ENCODE data around the gene SPATC1L. TPM values are rescaled to one million over a fixed set of nuclear protein-coding genes. Genes with fewer than 3 reads are reported as not detected.

Gene SPATC1L
- total RNA-seq, 1 experiment from 2014 or later: 36.0 TPM

DNA sequence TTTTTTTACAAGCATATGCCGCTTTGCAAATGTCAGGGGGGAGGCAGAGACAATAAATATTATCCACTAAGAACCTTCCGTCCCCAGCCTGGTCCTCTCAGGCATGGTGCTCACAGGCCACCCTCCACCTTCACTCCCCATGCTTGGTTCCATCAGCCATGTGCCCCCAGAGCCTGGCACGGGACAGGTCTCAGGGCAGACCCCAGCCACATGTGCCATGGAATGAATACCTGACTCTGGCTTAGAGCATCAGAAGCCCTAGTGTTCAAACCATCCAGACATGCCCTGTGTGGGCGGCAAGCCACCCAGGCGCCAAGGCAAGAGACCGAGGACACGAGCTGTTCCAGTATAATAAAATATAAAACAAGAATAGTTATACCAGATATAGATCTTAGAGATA, 39.0 kb upstream of the SPATC1L start:
- TF ChIP-seq, protein P1, sequence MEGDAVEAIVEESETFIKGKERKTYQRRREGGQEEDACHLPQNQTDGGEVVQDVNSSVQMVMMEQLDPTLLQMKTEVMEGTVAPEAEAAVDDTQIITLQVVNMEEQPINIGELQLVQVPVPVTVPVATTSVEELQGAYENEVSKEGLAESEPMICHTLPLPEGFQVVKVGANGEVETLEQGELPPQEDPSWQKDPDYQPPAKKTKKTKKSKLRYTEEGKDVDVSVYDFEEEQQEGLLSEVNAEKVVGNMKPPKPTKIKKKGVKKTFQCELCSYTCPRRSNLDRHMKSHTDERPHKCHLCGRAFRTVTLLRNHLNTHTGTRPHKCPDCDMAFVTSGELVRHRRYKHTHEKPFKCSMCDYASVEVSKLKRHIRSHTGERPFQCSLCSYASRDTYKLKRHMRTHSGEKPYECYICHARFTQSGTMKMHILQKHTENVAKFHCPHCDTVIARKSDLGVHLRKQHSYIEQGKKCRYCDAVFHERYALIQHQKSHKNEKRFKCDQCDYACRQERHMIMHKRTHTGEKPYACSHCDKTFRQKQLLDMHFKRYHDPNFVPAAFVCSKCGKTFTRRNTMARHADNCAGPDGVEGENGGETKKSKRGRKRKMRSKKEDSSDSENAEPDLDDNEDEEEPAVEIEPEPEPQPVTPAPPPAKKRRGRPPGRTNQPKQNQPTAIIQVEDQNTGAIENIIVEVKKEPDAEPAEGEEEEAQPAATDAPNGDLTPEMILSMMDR (conservative IDR thresholded peaks at IDR 0.05): no peak
- no peaks in the 10 kb centered on the region for H3K23me2 ChIP-seq (ENCODE audit: insufficient read length, low read depth, low read length, poor library complexity, severe bottlenecking)
- no peak overlapping the region for H3K9ac ChIP-seq (ENCODE audit: extremely low read depth, insufficient read length, low read length)
- H4K20me1 ChIP-seq (ENCODE audit: control insufficient read depth, insufficient read depth, insufficient read length): peaks cover under 1% of the 10 kb centered on the region
- H2AFZ ChIP-seq (ENCODE audit: low read length): no peak overlapping the region
- H3K27ac ChIP-seq (ENCODE audit: insufficient read length, low read depth, low read length): no peak overlapping the region
- H3K9me3 Mint-ChIP-seq: peaks cover 11 to 13% of the 10 kb centered on the region in 2 experiments
- peaks cover 8% of the 10 kb centered on the region for H3K79me1 ChIP-seq (ENCODE audit: insufficient read depth, low read depth, low read length, poor library complexity, severe bottlenecking)
- no peak overlapping the region for H4K91ac ChIP-seq (ENCODE audit: insufficient read length, low read depth, low read length)
- H2BK12ac ChIP-seq (ENCODE audit: insufficient read length, low read depth, low read length): no peak overlapping the region
- peaks cover 38% of the 10 kb centered on the region for H3K79me2 ChIP-seq (ENCODE audit: insufficient read depth, low read length)
- H3K23ac ChIP-seq (ENCODE audit: insufficient read length, low read depth, low read length): no peak overlapping the region
- H2AK5ac ChIP-seq (ENCODE audit: insufficient read length, low read length): no peak overlapping the region
- no peak overlapping the region for H3K56ac ChIP-seq (ENCODE audit: insufficient read length, low read depth, low read length)
- no peak overlapping the region for H3K27ac Mint-ChIP-seq
- DNase-seq: no peak
- peaks cover 49 to 63% (median 55%) of the 10 kb centered on the region in 3 experiments for H3K36me3 Mint-ChIP-seq (ENCODE audit: insufficient read depth in 1 of 3, low read depth in 3 of 3)
- no peak overlapping the region for H3K4me3 Mint-ChIP-seq
- H3K9me3 ChIP-seq (ENCODE audit: control insufficient read depth, low read depth, low read length): no peaks in the 10 kb centered on the region
- H3K4me2 ChIP-seq (ENCODE audit: insufficient read depth, insufficient read length, low read length): no peak overlapping the region
- H3K27me3 ChIP-seq (ENCODE audit: insufficient read depth, low read length): no peaks in the 10 kb centered on the region
- H2BK5ac ChIP-seq (ENCODE audit: insufficient read length, low read length): no peak overlapping the region
- H2BK20ac ChIP-seq (ENCODE audit: low read depth, low read length, poor library complexity, severe bottlenecking): no peak overlapping the region
- H3K27me3 Mint-ChIP-seq (ENCODE audit: low read depth): no peaks in the 10 kb centered on the region; the same call in 1 of the 2 replicates
- H4K8ac ChIP-seq (replicated peaks; ENCODE audit: insufficient read length, low read depth, low read length): no peak overlapping the region
- H3K4ac ChIP-seq (ENCODE audit: low read depth, low read length): no peak overlapping the region
- H3K4me1 ChIP-seq (ENCODE audit: insufficient read depth, low read length): no peaks in the 10 kb centered on the region
- no CpG with 5 or more reads among the region's 7 CpGs for WGBS (ENCODE audit: extremely low coverage, insufficient read length, low lambda C conversion rate)
- H3T11ph ChIP-seq (ENCODE audit: low read length): no peak overlapping the region
- no peak overlapping the region for H2BK120ac ChIP-seq (ENCODE audit: low read depth, low read length, poor library complexity, severe bottlenecking)
- H3K4me1 Mint-ChIP-seq: peaks cover 11 to 14% of the 10 kb centered on the region in 2 experiments
- no peak overlapping the region for H3K14ac ChIP-seq (ENCODE audit: insufficient read depth, low read length)
- H4K5ac ChIP-seq (ENCODE audit: insufficient read length, low read depth, low read length): no peak overlapping the region
- no peak overlapping the region for H3K18ac ChIP-seq (ENCODE audit: insufficient read length, low read depth, low read length)
- no peak overlapping the region for H2BK15ac ChIP-seq (ENCODE audit: low read depth, low read length)

Measured in H9 (cell line).